ENCODE measurements around the gene HIRIP3. TPM values are rescaled to one million over a fixed set of nuclear protein-coding genes. Genes with fewer than 3 reads are reported as not detected.

Gene HIRIP3
- total RNA-seq, 1 experiment from 2014 or later, result 18.9 TPM

GRCh38 chr16:30011714-30012504 lies 16.5 kb upstream of the HIRIP3 start:
- DNase-seq (ENCODE audit: low spot score) (no peak), ATAC-seq (peak; percentile 38)
- Mint-ChIP-seq H3K4me3 (peak overlapping the region; percentile 88), H3K27ac (no peak overlapping the region), H3K27me3 (ENCODE audit: low read depth) (peaks cover 26% of the 10 kb centered on the region), H3K36me3 (no peaks in the 10 kb centered on the region), H3K9me3 (no peaks in the 10 kb centered on the region), H3K4me1 (peaks cover 17% of the 10 kb centered on the region)
- POLR2A ChIA-PET, result no interaction called here
- TF ChIP-seq FOXK1 (CRISPR knock-in tag; IDR thresholded peaks at IDR 0.05), result no peak
- TF ChIP-seq FOXJ3 (CRISPR knock-in tag; IDR thresholded peaks at IDR 0.05; ENCODE audit: borderline replicate concordance), result no peak
- CTCF ChIA-PET, result interaction anchor here (1.6 to 4.2 kb wide), 3 partner anchors 20 to 38 kb away, joined by 5 to 29 read pairs (median 8); partner anchors contain the start of genes TAOK2 and TLCD3B

GRCh38 chr16:30010844-30011713 lies 15.7 kb upstream of the HIRIP3 start, which contains the start of gene DOC2A:
TSS of gene DOC2A (minus strand) at chr16:30011027. CDS start at chr16:30010222, 805 bp downstream.
- H3K9me3 Mint-ChIP-seq, result no peaks in the 10 kb centered on the region
- CTCF ChIA-PET, result interaction anchor here (0.7 to 4.2 kb wide), 4 partner anchors 9 to 148 kb away, joined by 3 to 29 read pairs (median 6); partner anchors contain the start of genes CDIPT and TLCD3B

GRCh38 chr16:30009990-30010843 lies 14.8 kb upstream of the HIRIP3 start:
- DNase-seq (ENCODE audit: low spot score) (no peak), ATAC-seq (0 out of 2 replicates have a peak, but pooled peaks have one; percentile 2)
- peak; percentile 60 for TF ChIP-seq MAX (CRISPR knock-in tag; IDR thresholded peaks at IDR 0.05)
- no peak for TF ChIP-seq ZNF232 (CRISPR knock-in tag; IDR thresholded peaks at IDR 0.05)
- no peak for TF ChIP-seq PRDM15 (CRISPR knock-in tag; IDR thresholded peaks at IDR 0.05)
- TF ChIP-seq SMAD4 (CRISPR knock-in tag; IDR thresholded peaks at IDR 0.05), result 0 out of 2 replicates have a peak, but pooled peaks have one; percentile 31
- TF ChIP-seq ZNF512 (CRISPR knock-in tag; IDR thresholded peaks at IDR 0.05; ENCODE audit: borderline replicate concordance), result no peak
- ChIA-PET CTCF (interaction anchor here (0.6 to 4.2 kb wide), 7 partner anchors 9 to 162 kb away, joined by 3 to 29 read pairs (median 3); partner anchors contain the start of genes CDIPT and TLCD3B), POLR2A (interaction anchor here (0.6 to 1.4 kb wide), 3 partner anchors 15 to 201 kb away, joined by 3 to 8 read pairs (median 4); no protein-coding TSS in a partner anchor)
- Mint-ChIP-seq H3K36me3 (no peaks in the 10 kb centered on the region), H3K9me3 (no peaks in the 10 kb centered on the region), H3K27me3 (ENCODE audit: low read depth) (peaks cover 26% of the 10 kb centered on the region), H3K27ac (no peak overlapping the region), H3K4me1 (peaks cover 17% of the 10 kb centered on the region), H3K4me3 (peak overlapping the region; percentile 78)

More at GRCh38 chr16:30010844-30011713, 15.7 kb upstream of the HIRIP3 start, which contains the start of gene DOC2A:
- ATAC-seq, result peak; percentile 51
- H3K4me1 Mint-ChIP-seq, result peaks cover 17% of the 10 kb centered on the region
- H3K4me3 Mint-ChIP-seq, result peak within 1 kb of the TSS; percentile 88
- POLR2A ChIA-PET, result interaction anchor here (0.6 to 1.4 kb wide), 3 partner anchors 10 to 187 kb away, joined by 3 to 4 read pairs (median 3); no protein-coding TSS in a partner anchor
- peaks cover 26% of the 10 kb centered on the region for H3K27me3 Mint-ChIP-seq (ENCODE audit: low read depth)
- peak; percentile 73 for DNase-seq (ENCODE audit: low spot score)
- no peaks in the 10 kb centered on the region for H3K36me3 Mint-ChIP-seq
- no peak within 1 kb of the TSS for H3K27ac Mint-ChIP-seq
- 0 out of 2 replicates have a peak, but pooled peaks have one; percentile 41 for TF ChIP-seq ZBTB21 (CRISPR knock-in tag; IDR thresholded peaks at IDR 0.05; ENCODE audit: borderline replicate concordance)
- TF ChIP-seq ELF4 (CRISPR knock-in tag; IDR thresholded peaks at IDR 0.05; ENCODE audit: low read depth), result no peak
- peak; percentile 49; the same call in 1 of the 2 replicates for TF ChIP-seq SP1 (CRISPR knock-in tag; conservative IDR thresholded peaks at IDR 0.05)
- peak; percentile 98 for TF ChIP-seq ZBTB43 (CRISPR knock-in tag; IDR thresholded peaks at IDR 0.05)

Data from WTC11 (cell line).